GM23248 (cell line): ENCODE data around the gene SLC9A9. TPM values are rescaled to one million over a fixed set of nuclear protein-coding genes. Genes with fewer than 3 reads are reported as not detected.

ENCODE experiments used
- DNase-seq: peaks from one replicate; pipeline ENCODE4 v3.0.0-alpha.2; 2015
- H2AFZ ChIP-seq: fragments of 200-600 bp; sonication (generic); 2 replicates; pipeline ENCODE4 v1.6.1; 2016; ENCODE audit warnings: antibody characterized with exemption
- H3F3A ChIP-seq: fragments of 200-600 bp; sonication (generic); 2 replicates; pipeline ENCODE4 v1.6.1; 2016; ENCODE audit warnings: mild to moderate bottlenecking, antibody characterized with exemption, mixed run types; ENCODE audit not compliant: insufficient read depth
- H3K27ac ChIP-seq: fragments of 200-600 bp; sonication (generic); 2 replicates; pipeline ENCODE4 v1.5.1; 2016; ENCODE audit warnings: mild to moderate bottlenecking
- H3K27me3 ChIP-seq: fragments of 200-600 bp; sonication (generic); replicated peaks from 2 replicates; pipeline ENCODE4 v1.6.1; 2016; ENCODE audit warnings: mild to moderate bottlenecking; ENCODE audit not compliant: insufficient read depth
- H3K36me3 ChIP-seq: fragments of 200-600 bp; sonication (generic); 2 replicates; pipeline ENCODE4 v1.6.1; 2016; ENCODE audit warnings: low read depth, mild to moderate bottlenecking
- H3K4me1 ChIP-seq: fragments of 200-600 bp; sonication (generic); 2 replicates; pipeline ENCODE4 v1.6.1; 2016; ENCODE audit warnings: mild to moderate bottlenecking; ENCODE audit not compliant: insufficient read depth
- H3K4me2 ChIP-seq: fragments of 200-600 bp; sonication (generic); one replicate; pipeline ENCODE4 v1.6.1; 2016; ENCODE audit warnings: mild to moderate bottlenecking; ENCODE audit not compliant: unreplicated experiment
- H3K4me3 ChIP-seq: fragments of 200-600 bp; sonication (generic); 2 replicates; pipeline ENCODE4 v1.5.1; 2016; ENCODE audit warnings: mild to moderate bottlenecking
- H3K79me2 ChIP-seq: fragments of 200-600 bp; sonication (generic); 2 replicates; pipeline ENCODE4 v1.6.1; 2016; ENCODE audit warnings: mild to moderate bottlenecking; ENCODE audit not compliant: insufficient read depth
- H3K9ac ChIP-seq: fragments of 200-600 bp; sonication (generic); 2 replicates; pipeline ENCODE4 v1.6.1; 2016; ENCODE audit warnings: mild to moderate bottlenecking
- H3K9me2 ChIP-seq: fragments of 200-600 bp; sonication (generic); 2 replicates; pipeline ENCODE4 v1.6.1; 2016; ENCODE audit warnings: mixed run types, mild to moderate bottlenecking, moderate library complexity; ENCODE audit not compliant: insufficient read depth
- H3K9me3 ChIP-seq: fragments of 200-600 bp; sonication (generic); one replicate; pipeline ENCODE4 v1.6.1; 2017; ENCODE audit warnings: low read depth
- H4K20me1 ChIP-seq: fragments of 200-600 bp; sonication (generic); 2 replicates; pipeline ENCODE4 v1.6.0; 2016; ENCODE audit not compliant: insufficient read depth
- EZH2 ChIP-seq: fragments of 200-600 bp; sonication (generic); IDR thresholded peaks from 2 replicates; pipeline ENCODE4 v1.6.1; 2018; ENCODE audit warnings: antibody characterized with exemption, mild to moderate bottlenecking; ENCODE audit not compliant: insufficient read depth, poor library complexity, severe bottlenecking
- EZH2phosphoT487 ChIP-seq: fragments of 200-600 bp; sonication (generic); IDR thresholded peaks from 2 replicates; pipeline ENCODE4 v1.6.1; 2018; ENCODE audit warnings: antibody characterized with exemption, moderate library complexity, mild to moderate bottlenecking, low read depth; ENCODE audit not compliant: insufficient read depth
- WGBS, 2 experiments: methylation state at CpG; one replicate each; pipeline ENCODE4 v1.1.6; 2015 to 2017; ENCODE audit warnings: low lambda C conversion rate in 2 of 2, low coverage in 1 of 2; ENCODE audit errors: missing lambda C conversion rate in 2 of 2; 5-methylcytosine and 5-hydroxymethylcytosine counted together
- in situ Hi-C: fragments of 300-500 bp; cut with MboI; formaldehyde crosslinking; loops from 2 replicates; pipeline ENCODE4 v1.15.0; 2020
- polyA plus RNA-seq: library from polyadenylated mRNA; unstranded; fragments of >200 nt; fragmentation: Nextera tagmentation; extraction: Ambion mirVana; gene quantifications from 2 replicates; pipeline ENCODE4 v1.2.1, GENCODE V29; 2016
- total RNA-seq: library from RNA; depleted of rRNA; stranded (reverse); fragments of >200 nt; shearing (Covaris generic); gene quantifications from 2 replicates; pipeline ENCODE4 v1.2.3, GENCODE V29; 2014

The SLC9A9 gene
- total and polyA plus RNA-seq, 2 experiments from 2014 or later = 2.8 to 3.2 TPM

DNA sequence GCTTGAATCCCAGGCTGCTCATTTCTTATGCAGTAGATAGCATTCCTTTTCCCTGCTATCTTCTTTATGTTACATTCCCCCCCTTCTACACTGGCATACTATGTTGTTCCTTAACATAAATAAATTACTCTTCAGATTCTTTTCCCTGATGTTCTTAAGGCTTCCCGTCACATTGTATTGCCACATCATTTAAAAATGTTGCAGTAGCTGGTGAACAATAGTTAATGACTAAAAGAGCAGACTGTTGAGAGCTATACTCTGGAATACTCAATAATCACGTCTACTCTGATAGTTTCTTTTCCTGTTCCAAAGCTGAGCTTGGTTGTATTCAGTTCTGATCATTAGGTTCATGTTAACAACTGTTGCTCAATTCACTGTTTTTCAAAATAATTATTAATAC, 508.8 kb downstream of the SLC9A9 start:
- Histone ChIP-seq H3K4me3 (no peak overlapping the region), H3K36me3 (no peaks in the 10 kb centered on the region), H3K4me1 (no peaks in the 10 kb centered on the region), H4K20me1 (no peaks in the 10 kb centered on the region), H3K79me2 (no peaks in the 10 kb centered on the region), H3K27me3 (no peaks in the 10 kb centered on the region), H3K9me2 (no peaks in the 10 kb centered on the region), H2AFZ (no peak overlapping the region), H3K9ac (no peak overlapping the region), H3K4me2 (no peak overlapping the region), H3K9me3 (no peaks in the 10 kb centered on the region), H3F3A (no peaks in the 10 kb centered on the region), H3K27ac (no peak overlapping the region)
- in situ Hi-C loops = no loop called here
- 90 to 93% methylated on average over 2 of the region's 2 CpGs for WGBS, 2 experiments
- no peak for DNase-seq
- TF ChIP-seq EZH2 (no peak), EZH2phosphoT487 (no peak)

DNA sequence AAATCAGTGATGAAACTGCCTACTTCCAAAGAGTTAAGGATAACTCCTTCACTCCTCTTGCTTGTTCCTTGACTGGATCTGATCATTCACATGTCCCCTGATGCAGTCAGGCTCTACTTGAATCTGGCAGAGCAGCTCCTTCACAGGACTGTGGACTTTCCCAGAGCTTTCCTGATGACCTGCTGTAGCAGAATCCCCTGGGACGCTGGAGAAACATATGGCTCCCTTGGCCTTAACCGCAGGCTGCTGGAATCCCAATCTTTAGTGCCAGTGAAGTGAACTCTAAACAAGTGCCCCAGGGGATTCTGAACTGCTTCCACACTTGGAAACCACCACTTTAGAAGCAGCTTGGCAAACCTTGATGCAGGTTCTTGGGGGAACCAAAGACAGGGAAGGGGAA, 510.9 kb downstream of the SLC9A9 start:
- Histone ChIP-seq H3K79me2 (no peaks in the 10 kb centered on the region), H3K4me3 (no peak overlapping the region), H3K4me1 (no peaks in the 10 kb centered on the region), H2AFZ (no peak overlapping the region), H3K9me3 (no peaks in the 10 kb centered on the region), H3K27ac (no peak overlapping the region), H4K20me1 (no peaks in the 10 kb centered on the region), H3K27me3 (no peaks in the 10 kb centered on the region), H3K9me2 (no peaks in the 10 kb centered on the region), H3F3A (no peaks in the 10 kb centered on the region), H3K4me2 (no peak overlapping the region), H3K9ac (no peak overlapping the region), H3K36me3 (no peaks in the 10 kb centered on the region)
- in situ Hi-C loops = no loop called here
- no peak for DNase-seq
- no peak for TF ChIP-seq EZH2phosphoT487
- no peak for TF ChIP-seq EZH2
- WGBS, 2 experiments = 23 to 27% methylated on average over 2 of the region's 2 CpGs

DNA sequence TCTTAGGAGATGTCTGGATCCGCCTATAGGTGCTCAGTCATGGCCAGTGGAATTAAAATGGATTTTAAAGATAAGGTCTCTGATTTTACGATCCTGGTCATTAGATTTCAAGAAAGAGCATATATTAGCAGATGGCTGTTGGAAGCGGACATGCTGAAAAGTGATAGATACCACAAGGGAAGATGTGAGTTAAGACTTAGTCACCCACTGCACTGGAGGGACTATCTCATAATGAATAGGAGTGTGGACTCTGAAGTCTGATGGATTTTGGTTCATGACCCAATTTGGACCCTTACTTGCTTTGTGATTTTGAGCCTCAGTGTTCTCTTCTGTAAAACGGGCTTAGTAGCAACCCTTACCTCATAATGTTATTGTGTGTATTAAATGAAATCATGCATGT, 514.0 kb downstream of the SLC9A9 start:
- H2AFZ ChIP-seq = no peak overlapping the region
- no peak overlapping the region for H3K4me2 ChIP-seq
- WGBS, 2 experiments = 79 to 84% methylated on average over 4 of the region's 4 CpGs
- peak; percentile 31 for DNase-seq
- no peaks in the 10 kb centered on the region for H3K27me3 ChIP-seq
- no peaks in the 10 kb centered on the region for H3K9me2 ChIP-seq
- no peak overlapping the region for H3K4me3 ChIP-seq
- H3K4me1 ChIP-seq = no peaks in the 10 kb centered on the region
- H3K27ac ChIP-seq = no peak overlapping the region
- TF ChIP-seq EZH2phosphoT487 (no peak), EZH2 (no peak)
- H3F3A ChIP-seq = 0 out of 2 replicates have a peak, but pooled peaks cover 13% of the 10 kb centered on the region
- no peaks in the 10 kb centered on the region for H3K9me3 ChIP-seq
- H4K20me1 ChIP-seq = no peaks in the 10 kb centered on the region
- in situ Hi-C loops = no loop called here
- no peaks in the 10 kb centered on the region for H3K36me3 ChIP-seq
- H3K9ac ChIP-seq = no peak overlapping the region
- H3K79me2 ChIP-seq = no peaks in the 10 kb centered on the region

DNA sequence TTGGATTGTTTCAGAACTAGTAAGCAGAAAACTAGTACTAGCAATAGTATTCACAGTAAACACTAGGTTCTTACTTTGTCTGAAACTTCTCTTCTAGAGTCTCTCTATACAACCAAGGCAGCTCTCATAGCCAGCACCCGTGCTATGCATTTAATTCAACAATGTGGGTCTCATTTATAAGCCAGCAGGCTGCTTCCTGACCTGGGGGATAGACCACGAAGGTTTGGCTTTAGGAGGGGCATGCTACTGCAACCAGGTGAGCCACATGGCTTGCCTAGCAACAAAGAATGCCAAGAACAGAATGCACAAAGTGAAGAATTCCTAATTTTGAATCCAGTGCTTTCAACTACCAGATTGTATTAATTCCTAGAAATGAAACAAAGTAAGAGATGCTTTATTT, 514.9 kb downstream of the SLC9A9 start:
- H3K27ac ChIP-seq = no peak overlapping the region
- no peaks in the 10 kb centered on the region for H3K4me1 ChIP-seq
- WGBS, 2 experiments = 43 to 50% methylated on average over 2 of the region's 2 CpGs
- TF ChIP-seq EZH2 (no peak), EZH2phosphoT487 (no peak)
- H3K4me2 ChIP-seq = no peak overlapping the region
- H3K9me2 ChIP-seq = no peaks in the 10 kb centered on the region
- H2AFZ ChIP-seq = no peak overlapping the region
- no peaks in the 10 kb centered on the region for H3K36me3 ChIP-seq
- no peaks in the 10 kb centered on the region for H4K20me1 ChIP-seq
- H3K9ac ChIP-seq = no peak overlapping the region
- no peaks in the 10 kb centered on the region for H3K9me3 ChIP-seq
- no peaks in the 10 kb centered on the region for H3K27me3 ChIP-seq
- no peak for DNase-seq
- H3F3A ChIP-seq = peaks cover 13% of the 10 kb centered on the region; the same call in 1 of the 2 replicates
- in situ Hi-C loops = no loop called here
- no peaks in the 10 kb centered on the region for H3K79me2 ChIP-seq
- H3K4me3 ChIP-seq = no peak overlapping the region

DNA sequence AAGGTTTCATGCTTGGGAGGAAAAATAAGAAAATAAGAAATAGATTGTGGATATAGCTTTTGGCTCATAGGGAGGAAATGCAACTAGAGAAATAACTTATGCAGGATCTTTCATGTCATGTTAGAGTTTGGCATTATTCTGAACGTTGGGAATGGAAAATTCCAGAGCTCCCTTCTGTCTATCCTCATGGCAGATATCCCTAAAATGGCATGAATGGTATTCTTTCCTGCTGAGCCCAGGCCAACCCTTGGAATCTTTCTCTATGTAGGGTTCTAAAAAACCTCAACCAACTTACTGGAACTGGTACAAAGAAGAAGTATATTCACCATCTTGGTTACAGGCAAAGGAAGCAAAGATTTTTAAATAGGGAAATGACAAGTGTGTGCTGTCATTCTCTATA, 516.2 kb downstream of the SLC9A9 start:
- Histone ChIP-seq H3K9me2 (no peaks in the 10 kb centered on the region), H2AFZ (no peak overlapping the region), H3K4me2 (no peak overlapping the region), H3K27ac (no peak overlapping the region), H4K20me1 (no peaks in the 10 kb centered on the region), H3K4me1 (no peaks in the 10 kb centered on the region), H3K79me2 (no peaks in the 10 kb centered on the region), H3K36me3 (no peaks in the 10 kb centered on the region), H3K27me3 (no peaks in the 10 kb centered on the region), H3K4me3 (no peak overlapping the region), H3K9me3 (no peaks in the 10 kb centered on the region), H3K9ac (no peak overlapping the region), H3F3A (peaks cover 13% of the 10 kb centered on the region; the same call in 1 of the 2 replicates)
- in situ Hi-C loops = no loop called here
- TF ChIP-seq EZH2 = no peak
- TF ChIP-seq EZH2phosphoT487 = no peak
- 25 to 33% methylated on average over 1 of the region's 1 CpG for WGBS, 2 experiments
- DNase-seq = no peak
